HL-60 (cell line): ENCODE results near the gene RUSC1.

Experiments
- DNase-seq, 2 experiments: peaks; one replicate each; pipeline ENCODE4 v3.0.0-alpha.2; 2010 to 2020; ENCODE audit warnings: low read depth in 1 of 2, low spot score in 1 of 2
- H3K27ac ChIP-seq: fragments of 250-450 bp; sonication (Bioruptor Pico); replicated peaks from 2 replicates; pipeline ENCODE4 v1.5.1; 2020; ENCODE audit warnings: mild to moderate bottlenecking, moderate library complexity
- H3K27me3 ChIP-seq: fragments of 250-450 bp; sonication (Bioruptor Pico); 2 replicates; pipeline ENCODE4 v1.5.1; 2021; ENCODE audit warnings: mild to moderate bottlenecking, moderate library complexity; ENCODE audit not compliant: insufficient read depth, poor library complexity, severe bottlenecking
- H3K4me3 ChIP-seq: replicated peaks from 2 replicates; pipeline ENCODE4 v1.5.1; 2011; ENCODE audit warnings: mild to moderate bottlenecking, control low read depth, low read length; ENCODE audit not compliant: insufficient read depth
- CTCF ChIP-seq: IDR thresholded peaks from one replicate; pipeline ENCODE4 v1.5.1; 2011; ENCODE audit warnings: low read length, control low read depth, inconsistent platforms; ENCODE audit not compliant: insufficient read depth
- GABPA ChIP-seq: IDR thresholded peaks from 2 replicates; pipeline ENCODE4 v1.6.1; 2012; ENCODE audit warnings: low read depth
- POLR2AphosphoS5 ChIP-seq: IDR thresholded peaks from 2 replicates; pipeline ENCODE4 v1.6.1; 2012; ENCODE audit warnings: low read depth
- REST ChIP-seq: IDR thresholded peaks from 2 replicates; pipeline ENCODE4 v1.6.1; 2012; ENCODE audit warnings: low read depth; ENCODE audit not compliant: insufficient replicate concordance
- SPI1 ChIP-seq: IDR thresholded peaks from 2 replicates; pipeline ENCODE4 v1.6.1; 2012; ENCODE audit warnings: low read depth, mild to moderate bottlenecking, borderline replicate concordance

Gene RUSC1

GRCh38 chr1:155319536-155319935, 1.2 kb upstream of the RUSC1 start:
- TF ChIP-seq CTCF, result no peak
- TF ChIP-seq POLR2AphosphoS5, result 0 out of 2 replicates have a peak, but pooled peaks have one; percentile 6
- DNase-seq, result no peak
- Histone ChIP-seq H3K27ac (no peak overlapping the region), H3K4me3 (no peak overlapping the region), H3K27me3 (no peaks in the 10 kb centered on the region)

- TF ChIP-seq SPI1 (no peak), CTCF (no peak), REST (no peak), POLR2AphosphoS5 (no peak), GABPA (no peak)
- H3K27me3 ChIP-seq, result no peaks in the 10 kb centered on the region
- no peak for DNase-seq
- no peak overlapping the region for H3K4me3 ChIP-seq
- H3K27ac ChIP-seq, result no peak overlapping the region
Measured at GRCh38 chr1:155320252-155320651, 442 bp upstream of the RUSC1 start.

- Histone ChIP-seq H3K27ac (no peak overlapping the region), H3K27me3 (no peaks in the 10 kb centered on the region), H3K4me3 (no peak overlapping the region)
- TF ChIP-seq POLR2AphosphoS5, result no peak
- TF ChIP-seq GABPA, result no peak
- no peak for TF ChIP-seq REST
- no peak for TF ChIP-seq SPI1
- TF ChIP-seq CTCF, result no peak
- DNase-seq, result no peak
Measured at GRCh38 chr1:155321639-155322503, 1.2 kb downstream of the RUSC1 start.

- TF ChIP-seq CTCF (no peak), REST (no peak), SPI1 (no peak), POLR2AphosphoS5 (no peak), GABPA (no peak)
- H3K27ac ChIP-seq, result no peak overlapping the region
- H3K4me3 ChIP-seq, result peak overlapping the region; percentile 94
- no peak for DNase-seq
- no peaks in the 10 kb centered on the region for H3K27me3 ChIP-seq
Measured at GRCh38 chr1:155322571-155322952, 1.9 kb downstream of the RUSC1 start.
